GM12873 (cell line): ENCODE measurements around the gene C2CD4B.

ENCODE experiments used
- CTCF ChIP-seq: IDR thresholded peaks from 2 replicates; pipeline ENCODE4 v1.5.1; 2012; ENCODE audit warnings: low read depth, mild to moderate bottlenecking, moderate library complexity, low read length, control low read depth; ENCODE audit not compliant: insufficient read depth; ENCODE audit errors: missing control alignments

The C2CD4B gene, protein sequence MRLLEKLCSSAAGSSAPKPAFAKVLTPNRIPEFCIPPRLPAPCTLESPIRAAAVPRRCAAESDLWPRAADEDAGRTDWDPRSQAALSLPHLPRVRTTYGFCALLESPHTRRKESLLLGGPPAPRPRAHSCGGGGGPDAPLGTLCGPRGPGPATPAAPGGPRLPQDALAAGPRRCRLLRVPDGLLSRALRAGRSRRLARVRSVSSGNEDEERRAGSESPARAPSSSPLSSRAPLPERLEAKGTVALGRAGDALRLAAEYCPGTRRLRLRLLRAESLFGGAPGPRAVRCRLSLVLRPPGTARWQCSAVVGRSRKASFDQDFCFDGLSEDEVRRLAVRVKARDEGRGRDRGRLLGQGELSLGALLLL

GRCh38 chr15:62165104-62165792 is at the start of gene C2CD4B:
TSS of gene C2CD4B (minus strand) at chr15:62165285. CDS start at chr15:62164984, 301 bp downstream.
- no peak for TF ChIP-seq CTCF

GRCh38 chr15:62212741-62213140 is 47.7 kb upstream of the C2CD4B start:
- TF ChIP-seq CTCF = no peak

DNA sequence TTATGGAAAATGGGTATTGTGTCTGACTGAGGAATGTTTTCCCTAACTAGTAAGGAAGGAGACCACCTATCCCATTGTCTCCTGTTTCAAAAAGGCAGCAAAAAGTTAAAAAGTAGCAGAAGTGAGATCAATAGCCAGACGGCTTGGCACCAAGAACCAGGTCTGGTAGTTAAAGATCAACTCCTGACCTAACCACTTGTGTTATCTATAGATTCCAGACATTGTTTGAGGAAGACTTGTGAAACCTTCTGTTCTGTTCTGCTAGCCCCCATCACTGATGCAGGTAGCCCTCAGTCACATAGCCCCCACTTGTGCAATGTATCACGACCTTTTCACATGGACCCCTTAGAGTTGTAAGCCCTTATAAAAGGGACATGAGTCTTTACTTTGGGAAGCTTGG is 46.3 kb upstream of the C2CD4B start:
- TF ChIP-seq CTCF = no peak

GRCh38 chr15:62209821-62210220 is 44.7 kb upstream of the C2CD4B start:
- TF ChIP-seq CTCF = no peak

DNA sequence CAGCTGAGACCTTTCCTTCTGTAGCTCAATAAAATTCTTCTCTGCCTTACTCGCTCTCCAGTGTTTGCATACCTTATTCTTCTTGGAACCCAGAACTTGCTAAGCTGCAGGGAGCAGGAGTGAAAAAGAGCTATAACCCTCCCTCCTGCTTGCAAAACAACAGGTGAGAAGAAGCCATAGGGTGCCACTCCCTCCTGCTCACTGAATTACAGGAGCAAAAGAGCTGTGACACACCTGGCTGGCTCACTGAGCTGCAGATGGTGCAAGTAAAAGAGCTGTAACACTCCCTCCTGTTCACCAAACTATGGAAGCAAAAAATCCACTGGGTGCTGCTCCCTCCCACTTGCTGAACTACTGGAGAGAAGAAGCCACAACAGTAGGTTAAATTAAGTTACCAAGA is 44.2 kb upstream of the C2CD4B start:
- TF ChIP-seq CTCF = no peak

DNA sequence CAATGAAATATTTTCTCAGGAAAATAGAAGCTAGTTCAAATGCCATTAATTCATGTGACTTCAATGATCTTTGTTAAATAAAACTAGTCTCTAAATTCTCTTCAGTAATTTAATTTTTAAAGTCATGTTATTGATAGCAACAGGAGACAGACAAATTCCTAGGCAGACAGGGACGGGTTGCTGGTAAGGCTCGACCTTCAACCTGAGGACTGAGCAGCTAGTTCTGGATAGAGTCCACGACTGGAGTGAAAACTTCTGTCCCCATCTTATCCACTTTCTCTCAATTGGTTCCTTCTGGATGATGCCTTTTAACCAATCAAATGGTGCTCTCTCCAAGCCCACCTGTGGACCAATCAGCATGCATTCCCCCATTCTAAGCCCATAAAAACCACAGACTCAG is 43.8 kb upstream of the C2CD4B start:
- no peak for TF ChIP-seq CTCF

DNA sequence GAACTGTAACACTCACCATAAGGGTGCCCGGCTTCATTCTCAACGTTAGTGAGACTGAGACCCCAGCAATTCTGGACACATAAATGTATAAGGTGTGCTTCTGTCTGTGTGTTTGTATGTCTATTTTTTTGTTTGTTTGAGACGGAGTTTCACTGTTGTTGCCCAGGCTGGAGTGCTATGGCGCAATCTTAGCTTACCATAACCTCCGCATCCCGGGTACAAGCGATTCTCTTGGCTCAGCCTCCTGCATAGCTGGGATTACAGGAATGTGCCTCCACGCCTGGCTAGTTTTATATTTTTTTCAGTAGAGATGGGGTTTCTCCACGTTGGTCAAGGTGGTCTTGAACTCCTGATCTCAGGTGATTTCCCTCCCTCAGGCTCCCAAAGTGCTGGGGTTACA is 43.3 kb upstream of the C2CD4B start:
- no peak for TF ChIP-seq CTCF
